OCI-LY1 (cell line): ENCODE data around the gene SPRY1.

Experiments used
- H2AFZ ChIP-seq: fragments of 200-600 bp; sonication (generic), shearing (Covaris generic); 2 replicates; pipeline ENCODE4 v1.6.0; 2014; ENCODE audit warnings: antibody characterized with exemption, mild to moderate bottlenecking, low read length
- H3F3A ChIP-seq: fragments of 200-600 bp; sonication (generic), shearing (Covaris generic); 2 replicates; pipeline ENCODE4 v1.6.0; 2014; ENCODE audit warnings: mild to moderate bottlenecking, antibody characterized with exemption, low read length, moderate library complexity; ENCODE audit not compliant: insufficient read depth
- H3K27ac ChIP-seq: fragments of 200-600 bp; sonication (generic); 2 replicates; pipeline ENCODE4 v1.5.1; 2014; ENCODE audit warnings: low read length, mixed run types, mild to moderate bottlenecking, low read depth; ENCODE audit not compliant: poor library complexity, severe bottlenecking
- H3K27me3 ChIP-seq: fragments of 200-600 bp; sonication (generic); 2 replicates; pipeline ENCODE4 v1.6.0; 2014; ENCODE audit warnings: antibody characterized with exemption, mild to moderate bottlenecking, low read length, moderate library complexity; ENCODE audit not compliant: insufficient read depth
- H3K36me3 ChIP-seq: fragments of 200-600 bp; sonication (generic); 2 replicates; pipeline ENCODE4 v1.6.1; 2014; ENCODE audit warnings: mild to moderate bottlenecking, antibody characterized with exemption, low read length, moderate library complexity, mixed read lengths; ENCODE audit not compliant: insufficient read depth
- H3K4me1 ChIP-seq: fragments of 200-600 bp; sonication (generic); 2 replicates; pipeline ENCODE4 v1.5.1; 2014; ENCODE audit warnings: mild to moderate bottlenecking, low read length, moderate library complexity; ENCODE audit not compliant: insufficient read depth, severe bottlenecking
- H3K4me2 ChIP-seq: fragments of 200-600 bp; sonication (generic), shearing (Covaris generic); 2 replicates; pipeline ENCODE4 v1.6.1; 2014; ENCODE audit warnings: low read length
- H3K4me3 ChIP-seq: fragments of 200-600 bp; sonication (generic); 2 replicates; pipeline ENCODE4 v1.5.1; 2014; ENCODE audit warnings: low read length, low read depth, mild to moderate bottlenecking, mixed read lengths; ENCODE audit not compliant: poor library complexity, severe bottlenecking
- H3K79me2 ChIP-seq: fragments of 200-600 bp; shearing (Covaris generic); 2 replicates; pipeline ENCODE4 v1.6.1; 2016; ENCODE audit warnings: mixed run types, low read length, mixed read lengths; ENCODE audit not compliant: insufficient read depth
- H3K9ac ChIP-seq: fragments of 200-600 bp; sonication (generic), shearing (Covaris generic); 2 replicates; pipeline ENCODE4 v1.6.1; 2014; ENCODE audit warnings: mild to moderate bottlenecking, low read length, mixed read lengths
- H3K9me2 ChIP-seq: fragments of 200-600 bp; sonication (generic), shearing (Covaris generic); 2 replicates; pipeline ENCODE4 v1.6.1; 2014; ENCODE audit warnings: low read depth, mild to moderate bottlenecking, low read length, mixed read lengths
- H3K9me3 ChIP-seq: fragments of 200-600 bp; shearing (Covaris generic); 2 replicates; pipeline ENCODE4 v1.6.1; 2014; ENCODE audit warnings: low read length, mixed read lengths
- H4K20me1 ChIP-seq: fragments of 200-600 bp; sonication (generic), shearing (Covaris generic); 2 replicates; pipeline ENCODE4 v1.6.0; 2016; ENCODE audit warnings: mild to moderate bottlenecking, low read length; ENCODE audit not compliant: insufficient read depth
- EZH2 ChIP-seq: fragments of 200-600 bp; sonication (generic), shearing (Covaris generic); IDR thresholded peaks from 2 replicates; pipeline ENCODE4 v1.8.0; 2017; ENCODE audit warnings: borderline replicate concordance, mixed run types, mild to moderate bottlenecking, antibody characterized with exemption, low read length, moderate library complexity, mixed read lengths
- TF ChIP-seq, protein P1 (sequence below): fragments of 200-600 bp; sonication (generic), shearing (Covaris generic); IDR thresholded peaks from 2 replicates; pipeline ENCODE4 v1.5.1; 2017; ENCODE audit warnings: mild to moderate bottlenecking, antibody characterized with exemption, low read length, moderate library complexity, mixed read lengths

SPRY1 gene

DNA sequence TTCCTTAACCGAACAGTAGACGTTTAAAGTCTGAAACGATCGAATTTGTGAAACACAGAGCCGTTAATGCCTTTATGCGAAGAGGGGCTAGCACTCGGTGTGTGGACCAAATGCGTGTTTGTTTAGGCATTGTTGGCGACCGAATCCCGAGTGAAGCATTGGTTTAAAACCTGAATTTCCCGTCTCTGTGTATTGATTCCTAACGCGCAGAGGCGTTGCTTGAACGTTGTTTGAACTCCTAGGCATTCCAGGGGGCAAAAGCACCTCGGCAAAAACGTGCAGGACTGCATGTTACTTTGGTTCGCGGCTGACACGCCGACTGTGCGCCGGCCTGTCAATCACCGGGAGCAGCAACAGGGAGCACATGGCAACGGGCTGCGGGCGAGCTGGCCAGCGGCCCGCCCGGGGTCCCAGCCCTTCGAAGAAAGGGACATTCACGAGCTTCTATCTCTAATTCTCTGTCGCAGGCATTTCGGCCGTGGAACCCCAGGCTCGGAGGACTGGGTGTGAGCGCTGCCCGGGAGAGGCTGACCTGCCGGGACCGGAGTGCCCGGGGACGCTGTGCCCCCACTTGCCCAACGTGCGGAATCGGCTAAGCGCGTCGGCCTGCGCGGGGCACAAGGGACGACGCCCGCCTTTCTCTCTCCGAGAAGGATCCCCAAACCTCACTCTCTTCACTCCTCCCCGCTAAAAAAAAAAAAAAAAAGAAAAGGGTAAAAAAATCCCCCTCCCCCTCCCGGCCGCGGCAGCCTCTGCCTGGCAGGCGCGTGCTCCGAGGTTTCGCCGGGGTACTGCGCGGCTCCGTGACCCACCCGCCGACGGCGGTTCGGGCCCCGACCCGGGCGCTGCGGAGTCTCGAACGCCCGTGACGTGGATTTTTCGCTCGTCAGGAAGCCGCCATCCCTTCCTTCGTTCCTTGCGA is 810 bp downstream of the SPRY1 start:
- no peaks in the 10 kb centered on the region for H3F3A ChIP-seq
- peak overlapping the region; percentile 88 for H3K4me2 ChIP-seq
- H2AFZ ChIP-seq = peak overlapping the region; percentile 56; the same call in 1 of the 2 replicates
- peak overlapping the region; percentile 75 for H3K4me3 ChIP-seq
- peak overlapping the region; percentile 77 for H3K27ac ChIP-seq
- peak overlapping the region; percentile 77 for H3K9ac ChIP-seq
- H3K27me3 ChIP-seq = no peaks in the 10 kb centered on the region
- H3K79me2 ChIP-seq = peaks cover 30% of the 10 kb centered on the region
- no peaks in the 10 kb centered on the region for H3K9me2 ChIP-seq
- no peaks in the 10 kb centered on the region for H3K9me3 ChIP-seq
- H4K20me1 ChIP-seq = no peaks in the 10 kb centered on the region
- peaks cover 51% of the 10 kb centered on the region for H3K4me1 ChIP-seq
- H3K36me3 ChIP-seq = peaks cover 25% of the 10 kb centered on the region
- no peak for TF ChIP-seq EZH2
- TF ChIP-seq, protein P1, sequence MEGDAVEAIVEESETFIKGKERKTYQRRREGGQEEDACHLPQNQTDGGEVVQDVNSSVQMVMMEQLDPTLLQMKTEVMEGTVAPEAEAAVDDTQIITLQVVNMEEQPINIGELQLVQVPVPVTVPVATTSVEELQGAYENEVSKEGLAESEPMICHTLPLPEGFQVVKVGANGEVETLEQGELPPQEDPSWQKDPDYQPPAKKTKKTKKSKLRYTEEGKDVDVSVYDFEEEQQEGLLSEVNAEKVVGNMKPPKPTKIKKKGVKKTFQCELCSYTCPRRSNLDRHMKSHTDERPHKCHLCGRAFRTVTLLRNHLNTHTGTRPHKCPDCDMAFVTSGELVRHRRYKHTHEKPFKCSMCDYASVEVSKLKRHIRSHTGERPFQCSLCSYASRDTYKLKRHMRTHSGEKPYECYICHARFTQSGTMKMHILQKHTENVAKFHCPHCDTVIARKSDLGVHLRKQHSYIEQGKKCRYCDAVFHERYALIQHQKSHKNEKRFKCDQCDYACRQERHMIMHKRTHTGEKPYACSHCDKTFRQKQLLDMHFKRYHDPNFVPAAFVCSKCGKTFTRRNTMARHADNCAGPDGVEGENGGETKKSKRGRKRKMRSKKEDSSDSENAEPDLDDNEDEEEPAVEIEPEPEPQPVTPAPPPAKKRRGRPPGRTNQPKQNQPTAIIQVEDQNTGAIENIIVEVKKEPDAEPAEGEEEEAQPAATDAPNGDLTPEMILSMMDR = no peak

DNA sequence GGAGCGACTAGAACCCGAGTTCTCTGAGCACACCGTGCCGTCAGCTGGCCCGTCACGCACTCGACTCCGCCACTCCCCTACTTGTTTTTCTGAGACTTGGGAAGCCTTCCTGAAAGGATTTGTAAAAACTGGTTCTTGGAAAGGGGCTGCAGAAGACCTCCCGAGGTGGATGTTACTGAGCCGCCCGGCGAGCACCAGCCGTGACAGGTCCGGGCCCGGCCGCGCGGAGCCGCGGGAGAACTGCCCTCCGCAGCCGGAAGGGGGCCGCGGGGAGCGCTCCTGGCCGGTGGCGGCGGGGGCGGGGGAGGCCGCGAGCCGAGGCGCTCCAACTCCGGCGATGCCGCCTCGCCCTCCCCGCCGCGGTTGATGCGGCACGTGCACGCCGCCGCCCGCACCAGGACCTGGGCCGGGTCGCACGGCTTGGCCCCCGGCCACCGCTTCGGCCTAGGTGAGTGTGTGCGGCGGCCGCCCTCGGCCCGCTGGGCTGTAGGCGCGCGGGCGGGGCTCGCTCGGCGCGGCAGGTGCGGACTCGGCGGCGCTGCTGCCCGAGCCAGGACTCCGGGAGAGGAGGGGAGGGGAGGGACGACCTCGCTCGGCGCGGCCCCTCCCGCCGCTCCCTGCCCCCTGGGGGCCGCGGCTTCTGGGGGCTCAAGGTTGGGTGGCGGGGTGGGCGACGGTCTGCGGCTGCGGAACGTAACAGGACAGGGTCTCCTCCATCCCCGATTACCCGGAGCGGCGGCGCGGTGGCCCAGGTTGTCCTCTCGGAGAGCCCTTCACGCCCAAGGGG is 1.7 kb downstream of the SPRY1 start:
- peak overlapping the region; percentile 56; the same call in 1 of the 2 replicates for H2AFZ ChIP-seq

More for the DNA sequence above, 1.7 kb downstream of the SPRY1 start:
- 0 out of 2 replicates have a peak, but pooled peaks cover 2% of the 10 kb centered on the region for H3K9me3 ChIP-seq
- H3K4me2 ChIP-seq = peak overlapping the region; percentile 88
- H3F3A ChIP-seq = no peaks in the 10 kb centered on the region
- no peak for TF ChIP-seq EZH2
- TF ChIP-seq, protein P1 = peak; percentile 30; the same call in 1 of the 2 replicates
- peaks cover 48% of the 10 kb centered on the region for H3K4me1 ChIP-seq
- H3K4me3 ChIP-seq = peak overlapping the region; percentile 75
- peaks cover 38% of the 10 kb centered on the region for H3K79me2 ChIP-seq
- H3K9ac ChIP-seq = peak overlapping the region; percentile 77
- no peaks in the 10 kb centered on the region for H3K27me3 ChIP-seq
- no peaks in the 10 kb centered on the region for H3K9me2 ChIP-seq
- H3K36me3 ChIP-seq = peaks cover 34% of the 10 kb centered on the region
- H4K20me1 ChIP-seq = no peaks in the 10 kb centered on the region
- H3K27ac ChIP-seq = peak overlapping the region; percentile 87
